A673 (cell line): Measurements from ENCODE around the gene CA9. TPM values are rescaled to one million over a fixed set of nuclear protein-coding genes. Genes with fewer than 3 reads are reported as not detected.
A peak's percentile ranks its signal among the peaks of the same experiment; 100 is the strongest.

Experiments
- BruUV-seq: library from RNA; stranded (reverse); fragments of 400-500 nt; replicated peaks from 2 replicates; lab custom pipeline; 2021; lab: Mats Ljungman, UMichigan
- CTCF ChIA-PET: fragments of 300-600 bp; sonication (Branson Sonifier 250); formaldehyde crosslinking; loops from one replicate; lab custom pipeline; 2022; ENCODE audit warnings: antibody characterized with exemption; lab: Charles Lee
- POLR2A ChIA-PET: fragments of 300-600 bp; sonication (Branson Sonifier 250); formaldehyde crosslinking; loops from one replicate; lab custom pipeline; 2022; ENCODE audit warnings: antibody characterized with exemption; ENCODE audit not compliant: low non-redundant PET; lab: Charles Lee
- DNase-seq: peaks from one replicate; pipeline ENCODE4 v3.0.0-alpha.2; 2015; ENCODE audit warnings: low spot score
- H3K27ac ChIP-seq: fragments of 200-600 bp; sonication (generic); 2 replicates; pipeline ENCODE4 v1.5.1; 2016; ENCODE audit warnings: mixed run types, low read depth, mild to moderate bottlenecking, mixed read lengths, antibody characterized with exemption, low read length; ENCODE audit not compliant: poor library complexity, severe bottlenecking
- H3K27me3 ChIP-seq: fragments of 200-600 bp; sonication (generic); replicated peaks from 2 replicates; pipeline ENCODE4 v1.6.1; 2017; ENCODE audit warnings: mixed run types, low read depth, mild to moderate bottlenecking, mixed read lengths, antibody characterized with exemption, low read length; ENCODE audit not compliant: insufficient read depth, poor library complexity
- H3K36me3 ChIP-seq: fragments of 200-600 bp; sonication (generic); 2 replicates; pipeline ENCODE4 v1.6.1; 2016; ENCODE audit warnings: mixed run types, mild to moderate bottlenecking, mixed read lengths, antibody characterized with exemption, low read length; ENCODE audit not compliant: insufficient read depth, poor library complexity, severe bottlenecking
- H3K4me1 ChIP-seq: fragments of 200-600 bp; sonication (generic); 2 replicates; pipeline ENCODE4 v1.6.1; 2017; ENCODE audit warnings: mixed run types, mild to moderate bottlenecking, mixed read lengths, antibody characterized with exemption, low read length; ENCODE audit not compliant: insufficient read depth, poor library complexity, severe bottlenecking
- H3K4me3 ChIP-seq: fragments of 200-600 bp; sonication (generic); 2 replicates; pipeline ENCODE4 v1.5.1; 2016; ENCODE audit warnings: low read depth, mixed run types, mild to moderate bottlenecking, mixed read lengths, low read length; ENCODE audit not compliant: poor library complexity, severe bottlenecking
- H3K9me3 ChIP-seq: fragments of 200-600 bp; sonication (generic); 2 replicates; pipeline ENCODE4 v1.6.1; 2016; ENCODE audit warnings: mixed run types, low read depth, mild to moderate bottlenecking, mixed read lengths, antibody characterized with exemption, low read length; ENCODE audit not compliant: poor library complexity, severe bottlenecking
- CTCF ChIP-seq: fragments of 300-800, 200-600 bp; sonication (generic); conservative IDR thresholded peaks from 2 replicates; pipeline ENCODE4 v1.5.1; 2017; ENCODE audit warnings: low read depth, mild to moderate bottlenecking, antibody characterized with exemption, low read length, moderate library complexity, mixed read lengths
- EZH2 ChIP-seq: fragments of 200-600 bp; sonication (generic); IDR thresholded peaks from 2 replicates; pipeline ENCODE4 v1.6.1; 2017; ENCODE audit warnings: borderline replicate concordance, low read depth, mild to moderate bottlenecking, mixed read lengths, antibody characterized with exemption, low read length; ENCODE audit not compliant: poor library complexity, severe bottlenecking
- intact Hi-C: fragments of 100-400 bp; cut with micrococcal nuclease; formaldehyde crosslinking; loops from one replicate; pipeline ENCODE4 v1.10.0; 2022; ENCODE audit not compliant: unreplicated experiment
- total RNA-seq: library from RNA; stranded (reverse); gene quantifications from 2 replicates; pipeline ENCODE4 v1.2.3, GENCODE V29; 2021

CA9 gene
- total RNA-seq, 1 experiment from 2014 or later: 0.32 TPM

DNA sequence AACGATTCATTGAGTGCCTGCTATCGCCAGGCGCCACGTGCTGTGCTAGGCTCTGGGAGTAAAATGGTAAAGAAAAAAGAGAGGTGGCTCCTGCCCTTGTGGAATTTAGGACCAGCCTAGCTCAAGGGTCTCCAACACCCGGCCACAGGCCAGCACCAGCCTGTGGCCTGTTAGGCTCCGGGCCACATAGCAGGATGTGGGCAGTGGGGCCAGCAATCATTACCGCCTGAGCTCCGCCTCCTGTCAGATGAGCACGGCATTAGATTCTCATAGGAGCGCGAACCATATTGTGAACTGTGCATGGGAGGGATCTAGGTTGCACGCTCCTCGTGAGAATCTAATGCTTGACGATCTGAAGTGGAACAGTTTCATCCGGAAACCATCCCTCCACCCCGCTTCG, 17.4 kb upstream of the CA9 start:
- CTCF ChIA-PET: no interaction called here
- no peaks in the 10 kb centered on the region for H3K9me3 ChIP-seq
- H3K36me3 ChIP-seq: peaks cover 15% of the 10 kb centered on the region
- H3K27me3 ChIP-seq: no peaks in the 10 kb centered on the region
- POLR2A ChIA-PET: no interaction called here
- TF ChIP-seq EZH2: no peak
- no peak for TF ChIP-seq CTCF
- H3K4me1 ChIP-seq: peaks cover 11% of the 10 kb centered on the region
- no TSS peak for BruUV-seq
- no peak overlapping the region for H3K27ac ChIP-seq
- H3K4me3 ChIP-seq: no peak overlapping the region
- intact Hi-C loops: loop anchor here (5.0 kb wide), 3 partner anchors 76 to 539 kb away; partner anchors contain the start of genes ATOSB, CREB3, SPAG8 and TLN1
- DNase-seq: no peak

DNA sequence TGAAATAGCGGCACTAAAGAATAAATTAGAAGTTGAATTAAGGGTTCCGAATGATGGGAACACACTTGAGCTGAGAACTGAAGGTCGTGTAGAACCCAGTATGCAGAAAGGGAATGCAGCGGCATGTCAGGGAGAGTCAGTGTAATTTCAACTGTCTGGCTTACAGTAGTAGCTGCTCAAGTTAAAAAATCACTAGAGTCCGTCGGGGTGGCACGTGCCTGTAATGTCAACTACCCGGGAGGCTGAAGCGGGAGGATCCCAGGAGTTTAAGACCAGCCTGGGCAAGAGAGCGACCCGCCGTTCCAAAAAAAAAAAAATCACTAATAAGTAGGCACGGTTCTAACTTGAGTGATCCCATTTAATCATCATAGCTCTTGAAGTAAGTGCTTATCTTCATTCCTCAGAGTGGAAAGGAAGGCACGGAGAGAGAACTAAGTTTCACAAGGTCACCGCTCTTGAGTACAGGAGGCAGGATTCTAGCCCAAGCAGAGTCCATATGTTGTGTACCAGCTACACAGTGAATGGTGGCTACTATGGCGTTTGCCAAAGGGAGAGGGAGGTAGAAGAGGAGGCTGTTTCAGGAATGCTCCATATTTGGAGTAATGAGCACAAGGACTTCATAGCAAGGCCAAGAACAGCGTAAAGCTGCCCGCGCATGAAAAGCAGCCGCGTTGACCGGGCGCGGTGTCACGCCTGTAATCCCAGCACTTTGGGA, 16.7 kb upstream of the CA9 start:
- TF ChIP-seq CTCF: no peak
- TF ChIP-seq EZH2: no peak
- peaks cover 11% of the 10 kb centered on the region for H3K4me1 ChIP-seq
- BruUV-seq: no TSS peak
- H3K27ac ChIP-seq: peak overlapping the region; percentile 97
- intact Hi-C loops: loop anchor here (5.0 kb wide), 3 partner anchors 75 to 540 kb away; partner anchors contain the start of genes ATOSB, CREB3, SPAG8 and TLN1
- POLR2A ChIA-PET: no interaction called here
- CTCF ChIA-PET: interaction anchor here (0.7 to 1.1 kb wide), 2 partner anchors 40 to 180 kb away, joined by 3 to 8 read pairs; no protein-coding TSS in a partner anchor
- no peaks in the 10 kb centered on the region for H3K27me3 ChIP-seq
- peak; percentile 46 for DNase-seq
- no peaks in the 10 kb centered on the region for H3K9me3 ChIP-seq
- H3K4me3 ChIP-seq: peak overlapping the region; percentile 74
- H3K36me3 ChIP-seq: peaks cover 21% of the 10 kb centered on the region

DNA sequence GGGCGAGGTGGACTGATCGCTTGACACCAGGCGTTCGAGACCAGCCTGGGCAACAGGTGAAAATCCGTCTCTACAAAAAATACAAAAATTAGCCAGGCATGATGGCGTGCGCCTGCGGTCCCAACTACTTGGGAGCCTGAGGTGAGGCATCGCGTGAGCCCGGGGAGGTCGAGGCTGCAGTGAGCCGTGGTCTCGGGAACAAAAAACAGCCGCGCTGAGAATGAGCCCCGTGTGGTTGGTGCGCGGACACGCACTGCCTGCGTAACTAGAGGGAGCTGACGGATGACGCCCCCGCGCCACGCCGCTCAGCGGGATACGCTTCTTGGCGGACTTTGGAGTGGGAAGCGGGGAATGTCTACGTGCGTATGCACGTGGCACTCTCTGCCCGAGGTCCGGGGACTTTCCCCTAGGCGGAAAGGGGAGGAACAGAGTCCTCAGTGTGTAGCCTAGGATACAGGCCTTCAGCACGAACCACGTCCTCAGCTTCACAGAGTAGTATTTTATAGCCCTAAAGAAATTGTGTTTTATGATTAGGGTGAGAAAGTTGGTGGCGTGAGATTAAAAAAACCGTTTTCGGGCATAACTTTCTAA, 16.1 kb upstream of the CA9 start, which contains the start of gene RMRP:
RMRP (minus strand) TSS at position 474 of the 591 bp plus-strand sequence.
- peaks cover 11% of the 10 kb centered on the region for H3K4me1 ChIP-seq
- TF ChIP-seq CTCF (peak; percentile 30; the same call in 1 of the 2 replicates), EZH2 (no peak)
- no peaks in the 10 kb centered on the region for H3K9me3 ChIP-seq
- POLR2A ChIA-PET: interaction anchor here (0.6 kb wide), 1 partner anchor 11 kb away, joined by 5 read pairs; no protein-coding TSS in a partner anchor
- CTCF ChIA-PET: interaction anchor here (0.6 to 1.1 kb wide), 2 partner anchors 39 to 344 kb away, joined by 5 to 8 read pairs; no protein-coding TSS in a partner anchor
- peaks cover 27% of the 10 kb centered on the region for H3K36me3 ChIP-seq
- no peaks in the 10 kb centered on the region for H3K27me3 ChIP-seq
- BruUV-seq: no TSS peak
- peak within 1 kb of the TSS; percentile 97 for H3K27ac ChIP-seq
- DNase-seq: peak; percentile 100
- peak within 1 kb of the TSS; percentile 74 for H3K4me3 ChIP-seq
- intact Hi-C loops: loop anchor here (1.0 to 5.0 kb wide), 4 partner anchors 11 to 540 kb away; partner anchors contain the start of genes ATOSB, CREB3, SPAG8 and TLN1
